Renal pelvis (tissue), 4 donors: ENCODE data around the gene EPN2. TPM values are rescaled to one million over a fixed set of nuclear protein-coding genes. Genes with fewer than 3 reads are reported as not detected.
A peak's percentile ranks its signal among the peaks of the same experiment; 100 is the strongest.

Source experiments
- DNase-seq: peaks from one replicate; pipeline ENCODE4 v3.0.0-alpha.2; 2013
- polyA plus RNA-seq, 3 donors: library from polyadenylated mRNA; unstranded; fragments of 120-200 nt; gene quantifications; one replicate each; pipeline ENCODE4 v1.2.1, GENCODE V29; 2013; ENCODE audit not compliant: insufficient read length in 3 of 3

Gene EPN2
- polyA plus RNA-seq, 3 donors = 44.2 to 50.9 (median 45.5) TPM

GRCh38 chr17:19306160-19307111 is 69.3 kb downstream of the EPN2 start:
- DNase-seq = no peak

GRCh38 chr17:19307521-19307920 is 70.4 kb downstream of the EPN2 start:
- no peak for DNase-seq

- DNase-seq = no peak
Measured at GRCh38 chr17:19308398-19308797, 71.2 kb downstream of the EPN2 start.

GRCh38 chr17:19309701-19310100 is 72.5 kb downstream of the EPN2 start:
- DNase-seq = no peak

- no peak for DNase-seq
Measured at GRCh38 chr17:19310151-19310550, 73.0 kb downstream of the EPN2 start.

- DNase-seq = no peak
Measured at GRCh38 chr17:19311016-19311415, 73.8 kb downstream of the EPN2 start.

GRCh38 chr17:19311421-19312215 is 74.5 kb downstream of the EPN2 start:
- DNase-seq = no peak

GRCh38 chr17:19312406-19312805 is 75.2 kb downstream of the EPN2 start:
- DNase-seq = no peak

GRCh38 chr17:19313066-19313745 is 76.0 kb downstream of the EPN2 start:
- no peak for DNase-seq

- no peak for DNase-seq
Measured at GRCh38 chr17:19313746-19314651, 76.8 kb downstream of the EPN2 start.

GRCh38 chr17:19315104-19315503 is 77.9 kb downstream of the EPN2 start:
- DNase-seq = no peak

GRCh38 chr17:19316761-19317358 is 79.7 kb downstream of the EPN2 start:
- DNase-seq = peak; percentile 71

- peak; percentile 95 for DNase-seq
Measured at GRCh38 chr17:19317359-19318095, 80.4 kb downstream of the EPN2 start.

GRCh38 chr17:19318611-19319010 is 81.4 kb downstream of the EPN2 start:
- no peak for DNase-seq

- DNase-seq = no peak
Measured at GRCh38 chr17:19319771-19320505, 82.8 kb downstream of the EPN2 start.

GRCh38 chr17:19320876-19321275 is 83.7 kb downstream of the EPN2 start:
- DNase-seq = no peak

- DNase-seq = no peak
Measured at GRCh38 chr17:19321481-19322128, 84.4 kb downstream of the EPN2 start.

- DNase-seq = no peak
Measured at GRCh38 chr17:19322129-19322505, 85.0 kb downstream of the EPN2 start.

- no peak for DNase-seq
Measured at GRCh38 chr17:19322861-19323260, 85.7 kb downstream of the EPN2 start.
